HG02623 (cell line): ENCODE measurements around the gene ZSWIM4.

Experiments used
- ATAC-seq: cut with Tn5 transposase; IDR thresholded peaks from one replicate; pipeline ENCODE4 v1.9.1; 2021; ENCODE audit warnings: moderate library complexity; ENCODE audit not compliant: unreplicated experiment

Gene ZSWIM4

GRCh38 chr19:13870873-13871272, 75.6 kb downstream of the ZSWIM4 start:
- ATAC-seq: no peak

GRCh38 chr19:13872339-13872694, 77.1 kb downstream of the ZSWIM4 start:
- ATAC-seq: no peak

GRCh38 chr19:13872695-13873389, 77.6 kb downstream of the ZSWIM4 start:
- ATAC-seq: no peak

- ATAC-seq: no peak
Observed at GRCh38 chr19:13873834-13874515, 78.7 kb downstream of the ZSWIM4 start.

- ATAC-seq: no peak
Observed at GRCh38 chr19:13875824-13876223, 80.6 kb downstream of the ZSWIM4 start.

- ATAC-seq: no peak
Observed at GRCh38 chr19:13876834-13877233, 81.6 kb downstream of the ZSWIM4 start, which contains the start of gene NANOS3. Gene NANOS3 (plus strand): TSS chr19:13877134. CDS start chr19:13877249, 115 bp downstream.

- no peak for ATAC-seq
Observed at GRCh38 chr19:13877303-13877702, 82.1 kb downstream of the ZSWIM4 start.

- ATAC-seq: peak; percentile 83
Observed at GRCh38 chr19:13880059-13881043, 85.1 kb downstream of the ZSWIM4 start.

GRCh38 chr19:13881251-13881691, 86.0 kb downstream of the ZSWIM4 start:
- no peak for ATAC-seq
